GM12874 (cell line): Measurements from ENCODE around the gene MKI67.

Experiments
- TF ChIP-seq, protein P1 (sequence below): IDR thresholded peaks from 2 replicates; pipeline ENCODE4 v1.5.1; 2011; ENCODE audit warnings: low read depth, mild to moderate bottlenecking, control low read depth, low read length, moderate library complexity; ENCODE audit not compliant: insufficient read depth

Gene MKI67

DNA sequence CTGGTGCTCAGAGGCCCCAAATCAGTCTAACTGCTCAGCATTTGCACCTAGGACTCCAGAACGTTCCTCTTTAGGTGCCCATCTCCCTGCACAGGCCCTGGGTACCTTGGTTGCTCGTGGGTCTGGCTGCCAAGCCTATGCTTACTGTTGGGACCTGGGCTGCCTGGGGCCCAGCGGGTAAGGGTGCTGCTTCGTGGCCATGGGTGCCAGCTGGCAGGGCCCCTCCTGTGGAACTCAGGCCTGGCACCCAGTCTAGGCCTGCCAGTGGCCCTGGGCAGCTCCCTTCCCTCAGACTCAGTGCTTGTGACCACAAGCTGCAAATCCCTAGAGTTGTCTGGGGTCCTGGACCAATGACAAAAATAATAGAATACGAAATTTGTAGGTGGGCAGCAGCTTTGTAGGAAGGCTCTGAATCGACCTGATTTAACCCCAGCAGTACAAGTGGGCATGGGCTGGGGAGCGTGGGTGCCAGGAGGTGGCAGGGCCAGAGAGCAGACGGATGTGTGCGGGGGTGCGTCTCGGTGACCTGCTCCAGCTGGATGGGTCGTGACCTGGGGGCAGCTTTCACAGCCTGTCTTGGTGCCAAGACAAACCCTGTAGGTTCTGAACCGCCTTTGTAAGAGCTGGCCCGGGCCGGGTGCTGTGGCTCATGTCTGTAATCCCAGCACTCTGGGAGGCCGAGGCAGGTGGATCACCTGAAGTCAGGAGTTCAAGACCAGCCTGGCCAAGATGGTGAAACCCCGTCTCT is 69.7 kb downstream of the MKI67 start:
- TF ChIP-seq, protein P1, sequence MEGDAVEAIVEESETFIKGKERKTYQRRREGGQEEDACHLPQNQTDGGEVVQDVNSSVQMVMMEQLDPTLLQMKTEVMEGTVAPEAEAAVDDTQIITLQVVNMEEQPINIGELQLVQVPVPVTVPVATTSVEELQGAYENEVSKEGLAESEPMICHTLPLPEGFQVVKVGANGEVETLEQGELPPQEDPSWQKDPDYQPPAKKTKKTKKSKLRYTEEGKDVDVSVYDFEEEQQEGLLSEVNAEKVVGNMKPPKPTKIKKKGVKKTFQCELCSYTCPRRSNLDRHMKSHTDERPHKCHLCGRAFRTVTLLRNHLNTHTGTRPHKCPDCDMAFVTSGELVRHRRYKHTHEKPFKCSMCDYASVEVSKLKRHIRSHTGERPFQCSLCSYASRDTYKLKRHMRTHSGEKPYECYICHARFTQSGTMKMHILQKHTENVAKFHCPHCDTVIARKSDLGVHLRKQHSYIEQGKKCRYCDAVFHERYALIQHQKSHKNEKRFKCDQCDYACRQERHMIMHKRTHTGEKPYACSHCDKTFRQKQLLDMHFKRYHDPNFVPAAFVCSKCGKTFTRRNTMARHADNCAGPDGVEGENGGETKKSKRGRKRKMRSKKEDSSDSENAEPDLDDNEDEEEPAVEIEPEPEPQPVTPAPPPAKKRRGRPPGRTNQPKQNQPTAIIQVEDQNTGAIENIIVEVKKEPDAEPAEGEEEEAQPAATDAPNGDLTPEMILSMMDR = no peak

DNA sequence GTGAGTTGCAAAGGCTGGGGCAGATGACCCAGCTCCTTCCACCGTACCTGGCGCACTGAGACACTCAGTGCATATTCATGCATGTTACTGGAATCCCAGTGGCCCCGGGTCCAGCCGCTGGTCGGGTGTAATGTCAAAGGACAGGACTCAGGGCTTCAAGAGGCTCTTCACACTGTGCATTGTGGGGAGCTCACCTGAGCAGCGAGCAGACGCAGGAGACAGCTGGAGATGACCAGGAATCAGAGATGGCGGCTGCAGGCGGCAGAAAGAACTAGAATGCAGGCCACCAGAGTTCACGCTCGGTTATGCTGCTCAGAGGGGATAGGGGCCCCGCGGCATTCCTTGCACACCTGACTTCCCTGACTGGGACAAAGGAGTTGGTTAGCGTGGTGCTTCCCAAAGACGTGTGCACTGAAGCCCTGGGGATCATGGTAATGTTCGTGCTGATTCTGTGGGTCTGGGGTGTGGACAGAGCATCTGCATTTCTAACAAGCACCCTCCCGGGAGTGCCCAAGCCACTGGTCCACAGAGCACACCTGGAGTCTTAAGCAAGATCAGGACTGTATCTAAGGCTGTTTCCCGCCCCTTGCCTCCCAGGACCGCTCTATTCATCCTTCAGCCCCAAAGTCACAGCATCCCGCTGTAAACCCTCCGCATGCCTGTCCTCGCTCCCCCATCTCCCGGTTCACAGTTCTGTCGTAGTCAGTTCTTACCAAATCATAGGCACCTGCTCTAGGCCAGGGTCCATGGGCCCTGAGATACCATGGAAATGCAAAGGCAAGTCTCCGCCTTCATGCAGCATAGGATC is 71.0 kb downstream of the MKI67 start:
- TF ChIP-seq, protein P1 = no peak

DNA sequence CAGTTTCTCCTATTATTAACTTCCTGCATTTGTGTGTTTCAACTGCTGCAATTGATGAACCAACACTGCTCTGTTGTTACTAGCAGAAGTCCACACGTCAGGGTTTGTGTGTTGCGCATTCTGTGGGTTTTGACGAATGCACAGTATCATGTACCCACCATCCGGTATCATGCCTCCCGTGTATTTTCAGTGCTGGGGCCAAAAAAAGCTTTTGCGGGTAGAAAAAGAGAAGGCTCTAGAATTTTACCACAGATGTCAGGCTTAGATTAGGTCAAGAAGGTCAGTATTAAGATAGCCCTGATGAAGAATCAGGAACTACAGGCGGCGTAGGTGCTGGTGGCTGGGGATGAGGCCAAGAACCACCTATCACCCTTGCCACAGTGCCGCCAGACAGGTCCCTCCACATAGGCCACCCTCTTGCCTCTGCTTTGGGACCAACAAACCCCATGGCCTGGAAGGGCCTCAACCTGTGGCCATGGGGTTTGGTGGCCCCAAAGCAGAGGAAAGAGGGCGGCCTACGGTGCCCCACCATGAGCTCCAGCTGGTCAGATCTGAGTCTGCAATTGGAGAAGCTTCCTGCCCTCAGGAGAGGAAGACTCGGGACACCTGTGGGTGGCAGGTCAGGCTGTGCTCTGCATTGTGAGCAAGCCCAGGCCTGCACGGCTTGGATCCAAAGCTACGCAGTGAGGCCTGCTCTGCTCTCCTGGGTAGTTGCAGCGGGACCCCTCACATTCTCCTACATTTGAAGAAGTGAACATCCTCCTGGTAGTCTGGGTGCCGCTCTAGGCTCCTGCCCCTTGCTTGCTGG is 71.9 kb downstream of the MKI67 start:
- TF ChIP-seq, protein P1 = no peak

DNA sequence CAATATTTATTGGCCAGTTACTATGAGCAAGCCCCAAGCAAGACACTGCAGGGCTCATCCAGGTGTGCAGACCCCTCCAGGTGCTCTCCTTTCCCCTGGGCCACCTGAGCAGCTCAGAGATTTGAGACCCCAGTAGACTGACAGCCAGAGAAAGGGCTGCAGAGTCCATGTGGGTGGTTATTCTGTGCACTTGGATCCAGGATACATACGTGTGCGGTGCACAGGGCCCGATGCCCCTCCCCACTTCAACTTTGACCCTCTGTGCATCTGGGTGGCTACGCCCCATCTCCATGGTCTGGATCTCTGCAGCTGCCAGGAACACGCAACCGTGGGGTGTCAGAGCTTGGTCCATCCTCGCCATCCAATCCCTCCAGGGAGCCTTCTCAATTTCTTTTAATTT is 72.9 kb downstream of the MKI67 start:
- TF ChIP-seq, protein P1 = no peak

DNA sequence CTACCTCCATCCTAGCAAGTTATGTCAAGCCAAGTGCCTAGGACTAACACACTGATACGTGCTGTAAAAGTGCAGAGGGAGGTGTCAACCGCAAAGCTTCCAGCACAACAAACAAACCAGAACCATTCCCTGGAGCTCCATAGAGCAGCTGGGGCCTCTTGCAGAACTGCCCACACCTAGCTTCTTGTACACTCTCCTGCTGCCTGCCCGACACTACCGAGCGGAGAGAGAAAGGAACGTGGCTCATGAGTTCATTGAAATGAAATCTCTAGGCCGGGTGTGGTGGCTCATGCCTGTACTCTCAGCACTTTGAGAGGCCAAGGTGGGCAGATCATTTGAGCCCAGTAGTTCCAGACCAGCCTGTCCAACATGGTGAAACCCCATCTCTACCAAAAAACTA is 73.5 kb downstream of the MKI67 start:
- TF ChIP-seq, protein P1 = no peak

DNA sequence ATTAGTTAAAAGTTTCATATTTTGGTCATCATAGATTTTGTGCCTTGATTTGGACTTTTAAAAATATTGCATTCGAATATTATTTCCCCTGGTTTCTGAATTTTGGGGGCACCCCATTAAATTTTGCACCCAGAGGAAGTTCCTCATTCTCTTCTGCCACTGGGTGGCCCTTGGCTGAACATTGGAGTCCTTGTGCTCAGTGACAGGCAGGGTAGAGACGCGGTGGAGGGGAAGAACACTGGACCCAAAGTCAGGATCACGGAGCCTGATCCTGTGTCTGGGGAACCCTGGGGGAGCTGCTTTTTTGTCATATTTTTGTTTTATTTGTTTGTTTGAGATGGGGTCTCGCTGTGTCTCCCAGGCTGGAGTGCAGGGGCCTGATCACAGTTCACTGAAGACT is 74.7 kb downstream of the MKI67 start:
- TF ChIP-seq, protein P1 = no peak

DNA sequence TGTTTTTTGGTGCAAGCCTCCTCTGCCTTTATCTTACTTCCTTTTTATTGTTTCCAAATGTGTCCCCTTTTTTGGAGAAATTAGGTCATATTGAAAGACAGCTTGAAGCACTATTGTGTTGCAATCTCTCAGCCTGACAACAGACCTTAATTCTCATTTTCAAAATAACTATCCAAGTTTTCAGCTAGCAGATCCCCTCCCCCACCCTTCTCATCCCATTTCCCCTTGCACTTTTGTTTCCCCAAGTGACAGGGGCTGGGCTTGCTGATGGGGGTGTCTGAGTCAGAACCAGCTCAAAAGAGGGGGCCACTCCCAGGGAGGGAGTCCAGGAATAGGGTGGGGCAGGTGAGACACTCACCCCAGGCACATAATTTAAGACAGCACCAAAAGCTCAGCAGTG is 75.3 kb downstream of the MKI67 start:
- TF ChIP-seq, protein P1 = no peak
